ENCODE data around the gene HOXD10.

HOXD10 gene

GRCh38 chr2:176080540-176081375, 35.8 kb upstream of the HOXD10 start:
- Histone ChIP-seq H3K36me3 (ENCODE audit: low read depth) (no peaks in the 10 kb centered on the region), H3K9me3 (ENCODE audit: severe bottlenecking) (no peaks in the 10 kb centered on the region), H3K27ac (ENCODE audit: poor library complexity, severe bottlenecking) (no peak overlapping the region), H3K4me1 (ENCODE audit: insufficient read depth, poor library complexity, severe bottlenecking) (no peaks in the 10 kb centered on the region), H3K4me3 (ENCODE audit: severe bottlenecking) (peak overlapping the region; percentile 16), H3K27me3 (ENCODE audit: insufficient read depth, poor library complexity, severe bottlenecking) (peaks cover 95% of the 10 kb centered on the region)
- no peak for TF ChIP-seq CTCF (IDR thresholded peaks at IDR 0.05; ENCODE audit: poor library complexity, severe bottlenecking)
- no peak for DNase-seq (ENCODE audit: low spot score)
- ATAC-seq (ENCODE audit: low read depth): peak; percentile 4; the same call in 1 of the 3 replicates

GRCh38 chr2:176081376-176081836, 35.2 kb upstream of the HOXD10 start:
- no peak for DNase-seq (ENCODE audit: low spot score)
- Histone ChIP-seq H3K27me3 (ENCODE audit: insufficient read depth, poor library complexity, severe bottlenecking) (peaks cover 95% of the 10 kb centered on the region), H3K4me3 (ENCODE audit: severe bottlenecking) (no peak overlapping the region)

GRCh38 chr2:176081837-176082524, 34.6 kb upstream of the HOXD10 start:
- Histone ChIP-seq H3K4me3 (ENCODE audit: severe bottlenecking) (no peak overlapping the region), H3K27me3 (ENCODE audit: insufficient read depth, poor library complexity, severe bottlenecking) (peaks cover 96% of the 10 kb centered on the region), H3K4me1 (ENCODE audit: insufficient read depth, poor library complexity, severe bottlenecking) (no peaks in the 10 kb centered on the region), H3K9me3 (ENCODE audit: severe bottlenecking) (no peaks in the 10 kb centered on the region), H3K36me3 (ENCODE audit: low read depth) (no peaks in the 10 kb centered on the region), H3K27ac (ENCODE audit: poor library complexity, severe bottlenecking) (no peak overlapping the region)
- DNase-seq (ENCODE audit: low spot score) (no peak), ATAC-seq (ENCODE audit: low read depth) (no peak; the same call in 2 of the 3 replicates)
- no peak for TF ChIP-seq CTCF (IDR thresholded peaks at IDR 0.05; ENCODE audit: poor library complexity, severe bottlenecking)

More at GRCh38 chr2:176081376-176081836, 35.2 kb upstream of the HOXD10 start:
- no peak for ATAC-seq (ENCODE audit: low read depth)
- H3K36me3 ChIP-seq (ENCODE audit: low read depth): no peaks in the 10 kb centered on the region
- no peaks in the 10 kb centered on the region for H3K4me1 ChIP-seq (ENCODE audit: insufficient read depth, poor library complexity, severe bottlenecking)
- H3K27ac ChIP-seq (ENCODE audit: poor library complexity, severe bottlenecking): no peak overlapping the region
- no peaks in the 10 kb centered on the region for H3K9me3 ChIP-seq (ENCODE audit: severe bottlenecking)
- TF ChIP-seq CTCF (IDR thresholded peaks at IDR 0.05; ENCODE audit: poor library complexity, severe bottlenecking): no peak

- Histone ChIP-seq H3K4me3 (ENCODE audit: severe bottlenecking) (no peak overlapping the region), H3K27me3 (ENCODE audit: insufficient read depth, poor library complexity, severe bottlenecking) (peaks cover 96% of the 10 kb centered on the region), H3K36me3 (ENCODE audit: low read depth) (no peaks in the 10 kb centered on the region), H3K9me3 (ENCODE audit: severe bottlenecking) (no peaks in the 10 kb centered on the region), H3K4me1 (ENCODE audit: insufficient read depth, poor library complexity, severe bottlenecking) (no peaks in the 10 kb centered on the region), H3K27ac (ENCODE audit: poor library complexity, severe bottlenecking) (no peak overlapping the region)
- ATAC-seq (ENCODE audit: low read depth) (no peak), DNase-seq (ENCODE audit: low spot score) (no peak)
- TF ChIP-seq CTCF (IDR thresholded peaks at IDR 0.05; ENCODE audit: poor library complexity, severe bottlenecking): no peak
These were observed 34.1 kb upstream of the HOXD10 start for GRCh38 chr2:176082525-176082823.

Data from RWPE2 (cell line).